Keratinocyte (primary cell): ENCODE measurements around the gene CCT8. TPM values are rescaled to one million over a fixed set of nuclear protein-coding genes. Genes with fewer than 3 reads are reported as not detected.

Experiments
- DNase-seq: peaks from one replicate; pipeline ENCODE4 v3.0.0-alpha.2; 2011; ENCODE audit warnings: low read depth, missing footprints, low spot score
- FAIRE-seq: peaks from 2 replicates; lab custom pipeline; 2011; peaks lifted over from hg19 to GRCh38; lab: Jason Lieb, UNC
- H2AFZ ChIP-seq: 2 replicates; pipeline ENCODE4 v1.6.0; 2012; ENCODE audit warnings: low read length, control low read depth, inconsistent platforms; ENCODE audit not compliant: control insufficient read depth
- H3K27ac ChIP-seq: 2 replicates; pipeline ENCODE4 v1.5.1; 2011; ENCODE audit warnings: low read length; ENCODE audit not compliant: control insufficient read depth, insufficient read depth
- H3K27me3 ChIP-seq: 3 replicates; pipeline ENCODE4 v1.6.0; 2011; ENCODE audit warnings: low read length; ENCODE audit not compliant: control insufficient read depth, insufficient read depth; ENCODE audit errors: extremely low read depth
- H3K36me3 ChIP-seq, 2 experiments: 2 replicates in 1 of 2; 3 replicates in 1 of 2; pipeline ENCODE4 v1.5.1; 2011; ENCODE audit warnings: low read length in 2 of 2, mild to moderate bottlenecking in 1 of 2; ENCODE audit not compliant: control insufficient read depth in 2 of 2, insufficient read depth in 2 of 2; ENCODE audit errors: extremely low read depth in 1 of 2
- H3K4me1 ChIP-seq: 3 replicates; pipeline ENCODE4 v1.5.1; 2011; ENCODE audit warnings: low read length; ENCODE audit not compliant: control insufficient read depth, insufficient read depth; ENCODE audit errors: extremely low read depth
- H3K4me2 ChIP-seq: 3 replicates; pipeline ENCODE4 v1.6.0; 2011; ENCODE audit warnings: low read depth, low read length; ENCODE audit not compliant: control insufficient read depth, insufficient read depth; ENCODE audit errors: extremely low read depth
- H3K4me3 ChIP-seq, 3 experiments: fragments of 200-600 bp in 1 of 3; sonication (generic) in 1 of 3; 2 replicates in 2 of 3; 3 replicates in 1 of 3; pipeline ENCODE4 v1.5.1; 2011 to 2016; ENCODE audit warnings: low read length in 3 of 3, mild to moderate bottlenecking in 3 of 3, control low read depth in 2 of 3, inconsistent platforms in 1 of 3, low read depth in 1 of 3, mixed read lengths in 1 of 3, mixed run types in 1 of 3, moderate library complexity in 1 of 3; ENCODE audit not compliant: control insufficient read depth in 2 of 3, insufficient read depth in 2 of 3; ENCODE audit errors: extremely low read depth in 1 of 3
- H3K79me2 ChIP-seq: 2 replicates; pipeline ENCODE4 v1.6.0; 2012; ENCODE audit warnings: low read length; ENCODE audit not compliant: control insufficient read depth, insufficient read depth
- H3K9ac ChIP-seq: 3 replicates; pipeline ENCODE4 v1.6.0; 2011; ENCODE audit warnings: low read length; ENCODE audit not compliant: control insufficient read depth, insufficient read depth; ENCODE audit errors: extremely low read depth
- H3K9me1 ChIP-seq: 3 replicates; pipeline ENCODE4 v1.6.0; 2011; ENCODE audit warnings: low read length; ENCODE audit not compliant: control insufficient read depth, insufficient read depth; ENCODE audit errors: extremely low read depth
- H3K9me3 ChIP-seq: 2 replicates; pipeline ENCODE4 v1.5.1; 2012; ENCODE audit warnings: low read depth, low read length; ENCODE audit not compliant: control insufficient read depth
- H4K20me1 ChIP-seq: 3 replicates; pipeline ENCODE4 v1.6.0; 2011; ENCODE audit warnings: low read length; ENCODE audit not compliant: control insufficient read depth, insufficient read depth; ENCODE audit errors: extremely low read depth
- EZH2 ChIP-seq: IDR thresholded peaks from one replicate; pipeline ENCODE4 v1.6.1; 2012; ENCODE audit warnings: inconsistent platforms, mild to moderate bottlenecking, low read length, moderate library complexity
- dilution Hi-C: fragments of 300-500 bp; cut with MboI; formaldehyde crosslinking; loops from one replicate; pipeline ENCODE4 v1.7.0; 2020; ENCODE audit warnings: low sequenced_read_pairs; ENCODE audit not compliant: extremely low pct_ligation_motif_present
- polyA plus RNA-seq, 5 experiments: library from polyadenylated mRNA; depleted of rRNA in 3 of 5; stranded (reverse) in 3 of 5; stranded (forward) in 1 of 5; unstranded in 1 of 5; fragments of >200 nt; gene quantifications; 1 replicate in 1 of 5; 2 replicates in 3 of 5; 3 replicates in 1 of 5; pipeline versions ENCODE4 v1.2.1 to v1.2.3, GENCODE V29; 2011 to 2012; ENCODE audit warnings: missing spikeins in 2 of 5, low read depth in 1 of 5, low replicate concordance in 1 of 5
- TF ChIP-seq, protein P1 (sequence below), 3 experiments: IDR thresholded peaks in 1 of 3; conservative IDR thresholded peaks in 1 of 3; optimal IDR thresholded peaks in 1 of 3; 2 replicates in 2 of 3; 3 replicates in 1 of 3; pipeline versions ENCODE3 to v1.5.1; 2011; ENCODE audit warnings: low read length in 3 of 3, mild to moderate bottlenecking in 3 of 3, moderate library complexity in 2 of 3, control low read depth in 1 of 3, inconsistent platforms in 1 of 3; ENCODE audit not compliant: insufficient read depth in 2 of 3; ENCODE audit errors: extremely low read depth in 1 of 3

The CCT8 gene
- polyA plus RNA-seq, 1 donor (not counting 4 experiments of a cell fraction or from before 2014, with no cell fraction given) = 281 TPM

GRCh38 chr21:29007810-29008209, 65.6 kb downstream of the CCT8 start:
- Histone ChIP-seq H3K36me3 (peaks cover 0 to 2% of the 10 kb centered on the region in 2 experiments), H2AFZ (no peak overlapping the region), H3K9ac (no peak overlapping the region), H4K20me1 (no peaks in the 10 kb centered on the region), H3K4me2 (no peak overlapping the region), H3K79me2 (no peaks in the 10 kb centered on the region), H3K27ac (no peak overlapping the region), H3K4me3 (no peak overlapping the region), H3K9me3 (no peaks in the 10 kb centered on the region), H3K9me1 (no peaks in the 10 kb centered on the region), H3K27me3 (no peaks in the 10 kb centered on the region), H3K4me1 (peaks cover 5% of the 10 kb centered on the region)
- dilution Hi-C loops = no loop called here
- FAIRE-seq (no peak), DNase-seq (no peak)
- TF ChIP-seq, protein P1, sequence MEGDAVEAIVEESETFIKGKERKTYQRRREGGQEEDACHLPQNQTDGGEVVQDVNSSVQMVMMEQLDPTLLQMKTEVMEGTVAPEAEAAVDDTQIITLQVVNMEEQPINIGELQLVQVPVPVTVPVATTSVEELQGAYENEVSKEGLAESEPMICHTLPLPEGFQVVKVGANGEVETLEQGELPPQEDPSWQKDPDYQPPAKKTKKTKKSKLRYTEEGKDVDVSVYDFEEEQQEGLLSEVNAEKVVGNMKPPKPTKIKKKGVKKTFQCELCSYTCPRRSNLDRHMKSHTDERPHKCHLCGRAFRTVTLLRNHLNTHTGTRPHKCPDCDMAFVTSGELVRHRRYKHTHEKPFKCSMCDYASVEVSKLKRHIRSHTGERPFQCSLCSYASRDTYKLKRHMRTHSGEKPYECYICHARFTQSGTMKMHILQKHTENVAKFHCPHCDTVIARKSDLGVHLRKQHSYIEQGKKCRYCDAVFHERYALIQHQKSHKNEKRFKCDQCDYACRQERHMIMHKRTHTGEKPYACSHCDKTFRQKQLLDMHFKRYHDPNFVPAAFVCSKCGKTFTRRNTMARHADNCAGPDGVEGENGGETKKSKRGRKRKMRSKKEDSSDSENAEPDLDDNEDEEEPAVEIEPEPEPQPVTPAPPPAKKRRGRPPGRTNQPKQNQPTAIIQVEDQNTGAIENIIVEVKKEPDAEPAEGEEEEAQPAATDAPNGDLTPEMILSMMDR (optimal IDR thresholded peaks at IDR 0.05 in 1 of 3, IDR thresholded peaks at IDR 0.05 in 1 of 3, conservative IDR thresholded peaks at IDR 0.05 in 1 of 3; ENCODE audit: extremely low read depth in 1 of 3, insufficient read depth in 2 of 3, low read length in 3 of 3) = no peak
- no peak for TF ChIP-seq EZH2

GRCh38 chr21:29007135-29007534, 66.3 kb downstream of the CCT8 start:
- no peak for FAIRE-seq
- Histone ChIP-seq H4K20me1 (no peaks in the 10 kb centered on the region), H3K4me2 (no peak overlapping the region), H3K9ac (no peak overlapping the region), H3K27me3 (no peaks in the 10 kb centered on the region), H3K27ac (no peak overlapping the region), H3K36me3 (peaks cover 0 to 2% of the 10 kb centered on the region in 2 experiments), H3K4me1 (peaks cover 7% of the 10 kb centered on the region), H3K79me2 (no peaks in the 10 kb centered on the region), H2AFZ (no peak overlapping the region), H3K4me3 (no peak overlapping the region), H3K9me3 (no peaks in the 10 kb centered on the region), H3K9me1 (no peaks in the 10 kb centered on the region)
- no peak for DNase-seq
- TF ChIP-seq, protein P1 (optimal IDR thresholded peaks at IDR 0.05 in 1 of 3, IDR thresholded peaks at IDR 0.05 in 1 of 3, conservative IDR thresholded peaks at IDR 0.05 in 1 of 3; ENCODE audit: extremely low read depth in 1 of 3, insufficient read depth in 2 of 3, low read length in 3 of 3) = no peak
- TF ChIP-seq EZH2 = no peak
- dilution Hi-C loops = no loop called here

Other genes starting within 250 kb of the CCT8 start
- gene LTN1, start 80.8 kb downstream of the CCT8 start, polyA plus RNA-seq = 8.6 to 15.8 TPM (median 13.2 TPM) in 3 replicates
- gene RWDD2B, start 54.3 kb downstream of the CCT8 start, polyA plus RNA-seq = 18.1 to 26.2 TPM (median 20.1 TPM) in 3 replicates
- gene USP16, start 49.0 kb downstream of the CCT8 start, polyA plus RNA-seq = 12.7 to 26.7 TPM (median 16.3 TPM) in 3 replicates
- gene MAP3K7CL, start 57.0 kb upstream of the CCT8 start, polyA plus RNA-seq = 13.7 to 17.3 TPM (median 16.5 TPM) in 3 replicates
- 25.2 to 33.1 TPM (median 25.8 TPM) in 3 replicates for gene BACH1, start 225.3 kb upstream of the CCT8 start, polyA plus RNA-seq